LoVo (cell line): ENCODE data around the gene RASGRF2.
"Not testable (repeated sequence)": the region's sequence is repeated elsewhere in the genome, so short reads cannot be mapped to it uniquely, and the experiment has no call there.

Source experiments
- DNase-seq: peaks from one replicate; pipeline ENCODE4 v3.0.0-alpha.2; 2016; ENCODE audit warnings: low spot score

The RASGRF2 gene

DNA sequence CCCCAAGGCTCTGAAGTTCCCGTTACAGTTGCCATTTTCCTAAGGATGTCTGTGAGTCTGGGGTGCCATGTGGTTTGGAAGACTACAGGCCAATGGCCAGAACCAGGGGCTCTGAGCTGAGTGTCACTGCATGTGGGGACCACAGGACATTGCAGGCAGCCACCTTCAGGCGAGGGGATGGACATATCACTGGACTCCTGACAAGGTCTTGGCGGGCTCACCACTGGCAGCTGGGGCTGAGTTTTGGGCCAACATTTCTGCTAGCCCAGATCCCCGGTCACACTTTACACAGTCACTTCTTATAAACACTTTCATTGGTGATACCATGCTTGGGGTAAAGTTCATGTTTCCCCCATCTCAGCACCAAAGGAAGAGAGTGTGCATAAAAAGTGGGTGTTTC is 109.8 kb downstream of the RASGRF2 start:
- no peak for DNase-seq

GRCh38 chr5:81070571-81071255 is 110.5 kb downstream of the RASGRF2 start:
- DNase-seq = no peak

- no peak for DNase-seq
Measured at GRCh38 chr5:81075041-81075440, 114.9 kb downstream of the RASGRF2 start.

- DNase-seq = no peak
Measured at GRCh38 chr5:81077105-81077504, 116.9 kb downstream of the RASGRF2 start.

- no peak for DNase-seq
Measured at GRCh38 chr5:81078930-81079329, 118.8 kb downstream of the RASGRF2 start.

DNA sequence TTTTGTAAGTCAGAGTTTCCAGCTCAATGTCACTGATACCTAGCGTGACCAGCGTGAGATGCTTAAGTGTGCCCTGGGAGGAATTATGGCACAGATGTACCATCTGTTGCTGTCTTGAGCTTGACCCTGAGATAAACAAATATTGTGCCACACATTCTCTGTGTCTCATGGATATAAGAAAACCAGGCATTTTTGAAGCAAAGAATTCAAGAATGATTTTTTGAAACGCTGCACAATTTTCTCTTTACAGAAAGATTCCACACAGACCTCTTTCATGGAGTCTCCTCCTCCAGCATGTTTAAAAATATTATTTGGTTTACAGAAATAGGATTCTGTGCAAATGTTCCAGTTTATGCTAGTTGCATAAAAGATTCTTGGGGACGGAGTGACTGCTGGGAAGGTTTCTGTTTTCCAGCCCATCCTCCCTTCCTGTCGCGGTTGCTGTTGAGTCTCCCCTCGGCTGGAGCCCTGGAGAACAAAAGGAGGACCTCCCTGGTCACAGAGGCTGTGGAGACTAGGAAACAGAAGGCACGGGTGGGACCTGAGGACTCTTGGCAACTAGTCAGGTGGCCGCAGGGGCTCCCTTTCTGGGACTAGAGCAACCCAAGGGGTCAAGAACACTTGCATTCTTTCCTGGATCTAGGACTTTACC is 120.8 kb downstream of the RASGRF2 start:
- DNase-seq = no peak

DNA sequence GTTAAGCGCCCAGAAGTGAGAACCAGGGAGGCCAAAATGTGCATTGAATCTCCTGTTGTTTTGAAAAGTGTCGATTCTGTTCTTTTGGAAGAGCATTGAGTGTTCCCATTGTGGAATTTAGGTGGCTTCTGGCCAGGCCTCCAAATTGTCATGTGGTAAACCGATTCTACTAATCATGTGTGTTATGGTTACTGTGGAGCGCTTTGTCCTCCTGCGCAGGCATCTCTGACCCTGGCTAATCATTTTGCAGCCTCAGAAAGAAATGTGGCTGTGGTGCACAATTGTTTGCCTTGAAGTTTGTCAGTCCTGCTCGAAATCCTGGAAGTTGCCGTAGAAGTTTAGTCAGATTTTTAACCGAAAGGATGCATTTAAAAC is 121.3 kb downstream of the RASGRF2 start:
- DNase-seq = no peak

- no peak for DNase-seq
Measured at GRCh38 chr5:81086881-81087281, 126.7 kb downstream of the RASGRF2 start.

DNA sequence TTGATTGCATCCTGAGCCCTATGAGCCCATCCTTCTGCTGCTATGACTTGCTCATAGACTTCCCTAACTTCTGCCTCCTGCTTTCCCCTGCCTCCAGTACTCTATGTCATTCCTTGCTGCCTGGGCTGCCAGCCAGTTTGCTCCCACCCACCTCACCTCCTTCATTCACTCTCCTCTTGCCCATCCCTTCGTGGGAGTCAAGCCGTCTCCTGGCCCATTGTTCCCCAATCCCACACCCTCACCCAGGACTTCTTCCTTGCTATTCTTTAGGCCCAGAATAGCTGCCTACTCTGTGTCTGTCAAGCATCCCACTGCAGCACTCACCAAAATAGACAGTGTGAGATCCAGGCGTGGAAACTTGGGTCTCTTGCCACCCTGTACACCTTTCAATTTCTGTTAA is 131.0 kb downstream of the RASGRF2 start:
- no peak for DNase-seq

GRCh38 chr5:81093536-81094196 is 133.5 kb downstream of the RASGRF2 start:
- no peak for DNase-seq

- no peak for DNase-seq
Measured at GRCh38 chr5:81095835-81096234, 135.7 kb downstream of the RASGRF2 start.

DNA sequence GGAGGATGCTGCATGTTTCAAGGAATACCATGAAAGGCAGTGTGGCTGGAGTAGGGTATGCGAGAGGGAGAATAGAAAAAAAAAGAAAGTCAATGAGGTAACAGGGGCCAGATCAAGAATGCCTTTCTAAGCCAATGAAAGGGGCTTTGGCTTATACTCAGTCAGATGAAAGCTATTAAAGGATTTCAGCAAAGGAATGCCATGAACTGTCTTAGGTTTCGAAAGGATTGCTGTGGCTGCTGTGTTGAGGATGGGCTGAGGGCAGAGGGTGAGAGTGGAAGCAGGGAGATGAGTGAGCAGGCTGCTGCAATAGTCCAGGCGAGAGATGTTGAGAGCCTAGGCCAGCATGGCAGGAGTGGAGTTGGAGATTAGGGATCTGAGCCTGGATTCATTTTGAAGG is 137.6 kb downstream of the RASGRF2 start:
- no peak for DNase-seq

GRCh38 chr5:81105261-81105877 is 145.2 kb downstream of the RASGRF2 start:
- no peak for DNase-seq

- DNase-seq = no peak
Measured at GRCh38 chr5:81115261-81115660, 155.1 kb downstream of the RASGRF2 start.

DNA sequence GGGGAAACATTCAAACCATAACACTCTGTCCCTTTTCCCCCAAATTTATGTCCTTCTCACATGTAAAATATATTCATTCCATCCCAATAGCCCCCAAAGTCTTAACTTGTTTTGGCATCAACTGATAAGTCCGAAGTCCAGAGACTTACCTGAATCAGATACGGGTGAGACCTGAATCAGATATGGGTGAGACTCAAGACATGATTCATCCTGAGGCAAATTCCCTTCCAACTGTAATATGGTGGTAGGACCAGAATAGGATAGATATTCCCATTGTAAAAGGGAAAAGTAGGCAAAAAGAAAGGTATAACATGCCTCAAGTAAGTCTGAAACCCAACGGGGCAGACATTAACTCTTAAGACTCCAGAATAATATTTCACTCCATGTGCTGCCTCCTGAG is 157.4 kb downstream of the RASGRF2 start:
- DNase-seq = no peak

DNA sequence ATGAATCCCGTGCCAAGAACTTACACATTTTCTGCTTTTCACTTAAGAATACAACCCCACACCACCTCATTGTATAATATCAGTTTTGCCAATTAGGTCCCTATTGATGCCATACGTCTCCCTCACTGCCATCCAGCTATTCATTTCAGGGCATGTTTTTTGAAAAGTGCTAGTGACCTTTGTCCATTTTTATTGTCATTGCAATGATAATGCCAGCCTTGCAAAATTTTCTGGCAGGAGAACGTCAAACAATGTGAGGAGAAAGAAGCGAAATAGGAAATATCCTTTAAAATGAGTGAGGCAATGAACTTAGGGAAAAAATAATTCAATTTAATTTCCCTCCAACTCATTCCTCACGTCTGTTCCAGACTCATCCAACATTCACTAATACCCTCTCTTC is 161.1 kb downstream of the RASGRF2 start:
- no peak for DNase-seq

GRCh38 chr5:81121836-81122630 is 161.9 kb downstream of the RASGRF2 start:
- DNase-seq = no peak

GRCh38 chr5:81124689-81125088 is 164.5 kb downstream of the RASGRF2 start:
- DNase-seq = not testable (repeated sequence)

GRCh38 chr5:81125959-81126358 is 165.8 kb downstream of the RASGRF2 start:
- no peak for DNase-seq

- DNase-seq = no peak
Measured at GRCh38 chr5:81128416-81128815, 168.3 kb downstream of the RASGRF2 start.

DNA sequence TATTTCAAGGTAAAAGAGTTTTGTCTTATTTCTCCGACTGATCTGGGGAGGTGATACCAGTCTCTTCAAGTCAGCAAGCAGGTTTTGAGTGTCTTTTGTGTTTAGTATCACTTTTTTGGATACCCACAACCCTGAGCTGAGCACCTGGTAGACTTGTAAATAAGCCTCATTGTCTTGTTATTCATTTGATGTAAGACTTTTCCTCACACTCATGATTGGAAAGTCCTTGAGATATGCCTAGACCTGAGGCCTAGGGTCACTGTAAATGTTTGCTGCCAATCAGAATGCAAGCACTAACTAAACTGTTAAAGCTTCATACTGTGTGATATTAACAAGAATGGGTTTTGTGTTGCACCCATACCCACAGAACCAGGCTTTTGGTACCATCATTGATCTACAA is 172.2 kb downstream of the RASGRF2 start:
- DNase-seq = no peak

GRCh38 chr5:81134066-81134465 is 173.9 kb downstream of the RASGRF2 start:
- DNase-seq = no peak
